Measurements from ENCODE around the gene PCGF1.

DNA sequence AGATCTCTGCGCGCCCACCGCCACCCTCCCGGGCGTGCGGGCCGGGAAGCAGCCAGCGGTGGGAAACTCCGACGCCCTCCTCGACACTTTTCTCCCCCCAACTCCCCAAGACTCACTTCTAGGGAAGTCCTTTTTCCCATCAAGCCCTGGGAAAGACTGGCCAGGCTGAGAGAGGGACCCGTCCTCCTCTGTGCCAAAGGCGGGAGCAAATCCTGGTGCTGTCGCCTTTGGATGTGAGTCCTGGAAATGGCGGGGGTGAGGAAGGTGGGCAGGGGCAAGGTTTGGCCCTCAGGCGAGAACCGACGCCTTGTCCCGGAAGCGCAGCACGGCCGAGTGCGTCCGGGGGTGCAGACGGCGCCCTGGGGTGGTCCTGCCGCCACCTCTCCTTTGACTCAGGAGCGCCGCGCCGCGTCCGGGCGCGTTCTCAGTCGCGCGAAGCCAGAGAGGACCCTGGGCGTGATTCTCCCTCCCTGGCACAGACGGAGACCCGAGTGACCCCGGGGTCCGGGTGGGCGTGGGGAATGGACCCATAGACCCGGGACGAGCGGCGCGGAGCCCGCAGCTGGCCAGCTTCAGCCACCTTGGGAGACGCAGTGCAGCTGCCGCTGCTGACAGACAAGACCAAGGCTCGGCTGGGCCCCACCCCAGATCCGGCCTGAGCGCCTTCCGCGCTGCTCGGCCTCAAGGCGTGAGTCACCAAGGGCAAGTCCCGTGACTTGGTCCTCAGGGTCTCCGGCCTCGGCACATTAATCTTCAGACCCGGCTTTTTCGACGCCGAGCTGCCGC, 4.6 kb downstream of the PCGF1 start:
- TF ChIP-seq, protein P1, sequence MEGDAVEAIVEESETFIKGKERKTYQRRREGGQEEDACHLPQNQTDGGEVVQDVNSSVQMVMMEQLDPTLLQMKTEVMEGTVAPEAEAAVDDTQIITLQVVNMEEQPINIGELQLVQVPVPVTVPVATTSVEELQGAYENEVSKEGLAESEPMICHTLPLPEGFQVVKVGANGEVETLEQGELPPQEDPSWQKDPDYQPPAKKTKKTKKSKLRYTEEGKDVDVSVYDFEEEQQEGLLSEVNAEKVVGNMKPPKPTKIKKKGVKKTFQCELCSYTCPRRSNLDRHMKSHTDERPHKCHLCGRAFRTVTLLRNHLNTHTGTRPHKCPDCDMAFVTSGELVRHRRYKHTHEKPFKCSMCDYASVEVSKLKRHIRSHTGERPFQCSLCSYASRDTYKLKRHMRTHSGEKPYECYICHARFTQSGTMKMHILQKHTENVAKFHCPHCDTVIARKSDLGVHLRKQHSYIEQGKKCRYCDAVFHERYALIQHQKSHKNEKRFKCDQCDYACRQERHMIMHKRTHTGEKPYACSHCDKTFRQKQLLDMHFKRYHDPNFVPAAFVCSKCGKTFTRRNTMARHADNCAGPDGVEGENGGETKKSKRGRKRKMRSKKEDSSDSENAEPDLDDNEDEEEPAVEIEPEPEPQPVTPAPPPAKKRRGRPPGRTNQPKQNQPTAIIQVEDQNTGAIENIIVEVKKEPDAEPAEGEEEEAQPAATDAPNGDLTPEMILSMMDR (IDR thresholded peaks at IDR 0.05), result peak in 2 of 6 experiments; percentile 5 to 22
- TF ChIP-seq POLR2A (IDR thresholded peaks at IDR 0.05), result peak in 1 of 4 donors; percentile 69

Data from esophagus squamous epithelium (tissue), 4 donors.